HL-60 (cell line): ENCODE measurements around the gene COA4.

ENCODE experiments used
- CTCF ChIP-seq: IDR thresholded peaks from one replicate; pipeline ENCODE4 v1.5.1; 2011; ENCODE audit warnings: low read length, control low read depth, inconsistent platforms; ENCODE audit not compliant: insufficient read depth
- GABPA ChIP-seq: IDR thresholded peaks from 2 replicates; pipeline ENCODE4 v1.6.1; 2012; ENCODE audit warnings: low read depth
- POLR2AphosphoS5 ChIP-seq: IDR thresholded peaks from 2 replicates; pipeline ENCODE4 v1.6.1; 2012; ENCODE audit warnings: low read depth
- REST ChIP-seq: IDR thresholded peaks from 2 replicates; pipeline ENCODE4 v1.6.1; 2012; ENCODE audit warnings: low read depth; ENCODE audit not compliant: insufficient replicate concordance
- SPI1 ChIP-seq: IDR thresholded peaks from 2 replicates; pipeline ENCODE4 v1.6.1; 2012; ENCODE audit warnings: low read depth, mild to moderate bottlenecking, borderline replicate concordance

GRCh38 chr11:73878771-73879170, 2.1 kb upstream of the COA4 start:
- TF ChIP-seq CTCF (no peak), GABPA (no peak), POLR2AphosphoS5 (no peak), REST (no peak), SPI1 (no peak)
